SK-N-SH treated with all-trans-retinoic acid at 6 μM for 48 hours (cell line): ENCODE results near the gene SYNE1.

Source experiments
- ATAC-seq: fragments of 200-7000 bp; cut with Tn5 transposase; 3 replicates; pipeline ENCODE4 v1.9.1; 2020; ENCODE audit warnings: mild to moderate bottlenecking, moderate library complexity
- ARNTL ChIP-seq: fragments of 450-650 bp; formaldehyde crosslinking; IDR thresholded peaks from 2 replicates; pipeline ENCODE4 v1.5.0; 2020; ENCODE audit warnings: low read depth, mild to moderate bottlenecking, moderate library complexity, borderline replicate concordance
- BACH2 ChIP-seq: fragments of 250-450 bp; sonication (Bioruptor Pico); IDR thresholded peaks from 2 replicates; pipeline ENCODE4 v1.9.0; 2021; ENCODE audit warnings: mild to moderate bottlenecking, borderline replicate concordance
- CSDC2 ChIP-seq: fragments of 250-450 bp; sonication (Bioruptor Pico); IDR thresholded peaks from 2 replicates; pipeline ENCODE4 v1.5.0; 2020; ENCODE audit warnings: mild to moderate bottlenecking, moderate library complexity
- CSRNP3 ChIP-seq: fragments of 250-450 bp; sonication (Bioruptor Pico); IDR thresholded peaks from 2 replicates; pipeline ENCODE4 v1.5.1; 2021; ENCODE audit warnings: mild to moderate bottlenecking, moderate library complexity
- ESRRG ChIP-seq: fragments of 250-450 bp; sonication (Bioruptor Pico); IDR thresholded peaks from 2 replicates; pipeline ENCODE4 v1.6.1; 2021; ENCODE audit warnings: mild to moderate bottlenecking
- GLIS3 ChIP-seq: fragments of 250-450 bp; sonication (Bioruptor Pico); IDR thresholded peaks from 2 replicates; pipeline ENCODE4 v1.5.0; 2020; ENCODE audit warnings: mild to moderate bottlenecking, moderate library complexity
- ISL1 ChIP-seq: fragments of 250-450 bp; sonication (Bioruptor Pico); IDR thresholded peaks from 2 replicates; pipeline ENCODE4 v2.1.2; 2022; ENCODE audit warnings: mild to moderate bottlenecking, moderate library complexity
- OSR1 ChIP-seq: fragments of 250-450 bp; sonication (Bioruptor Pico); IDR thresholded peaks from 2 replicates; pipeline ENCODE4 v1.8.0; 2022; ENCODE audit warnings: moderate library complexity, mild to moderate bottlenecking, inconsistent platforms
- PATZ1 ChIP-seq: fragments of 250-450 bp; sonication (Bioruptor Pico); IDR thresholded peaks from 2 replicates; pipeline ENCODE4 v1.8.0; 2020; ENCODE audit warnings: mild to moderate bottlenecking, moderate library complexity, borderline replicate concordance
- PPARA ChIP-seq: fragments of 250-450 bp; sonication (Bioruptor Pico); IDR thresholded peaks from 2 replicates; pipeline ENCODE4 v1.5.0; 2020; ENCODE audit warnings: mild to moderate bottlenecking, borderline replicate concordance
- RARB ChIP-seq: fragments of 250-450 bp; sonication (Bioruptor Pico); IDR thresholded peaks from 2 replicates; pipeline ENCODE4 v1.8.0; 2021; ENCODE audit warnings: mild to moderate bottlenecking, moderate library complexity
- SNAI2 ChIP-seq: fragments of 250-450 bp; sonication (Bioruptor Pico); IDR thresholded peaks from 2 replicates; pipeline ENCODE4 v1.5.0; 2020; ENCODE audit warnings: mild to moderate bottlenecking, moderate library complexity
- TCF4 ChIP-seq: fragments of 250-450 bp; sonication (Bioruptor Pico); IDR thresholded peaks from 2 replicates; pipeline ENCODE4 v1.8.0; 2021; ENCODE audit warnings: mild to moderate bottlenecking, moderate library complexity, borderline replicate concordance
- TOX ChIP-seq: fragments of 250-450 bp; sonication (Bioruptor Pico); IDR thresholded peaks from 2 replicates; pipeline ENCODE4 v1.8.0; 2021; ENCODE audit warnings: mild to moderate bottlenecking, moderate library complexity, borderline replicate concordance
- TSHZ2 ChIP-seq: fragments of 250-450 bp; sonication (Bioruptor Pico); IDR thresholded peaks from 2 replicates; pipeline ENCODE4 v1.5.0; 2020; ENCODE audit warnings: mild to moderate bottlenecking, moderate library complexity
- ZFP3 ChIP-seq: fragments of 250-450 bp; sonication (Bioruptor Pico); IDR thresholded peaks from 2 replicates; pipeline ENCODE4 v1.5.0; 2020; ENCODE audit warnings: mild to moderate bottlenecking, moderate library complexity
- ZFP30 ChIP-seq: fragments of 450-650 bp; formaldehyde crosslinking; IDR thresholded peaks from 2 replicates; pipeline ENCODE4 v1.5.0; 2022; ENCODE audit warnings: mild to moderate bottlenecking, moderate library complexity
- ZNF565 ChIP-seq: fragments of 450-650 bp; formaldehyde crosslinking; conservative IDR thresholded peaks from 2 replicates; pipeline ENCODE4 v1.5.0; 2020; ENCODE audit warnings: low read depth, mild to moderate bottlenecking, moderate library complexity
- ZNF8 ChIP-seq: fragments of 450-650 bp; formaldehyde crosslinking; IDR thresholded peaks from 2 replicates; pipeline ENCODE4 v1.5.0; 2020; ENCODE audit warnings: mild to moderate bottlenecking, moderate library complexity

SYNE1 gene

GRCh38 chr6:152341596-152341995, 295.6 kb downstream of the SYNE1 start:
- TF ChIP-seq TOX (no peak), PPARA (CRISPR knock-in tag) (no peak)
- ATAC-seq = no peak

GRCh38 chr6:152338335-152339125, 298.6 kb downstream of the SYNE1 start:
- TF ChIP-seq CSDC2 (CRISPR knock-in tag) (no peak), BACH2 (no peak), PPARA (CRISPR knock-in tag) (no peak), ISL1 (CRISPR knock-in tag) (no peak), ZFP3 (CRISPR knock-in tag) (no peak), GLIS3 (no peak), SNAI2 (CRISPR knock-in tag) (no peak), ARNTL (no peak), TSHZ2 (CRISPR knock-in tag) (no peak), ZNF565 (CRISPR knock-in tag) (no peak), ESRRG (CRISPR knock-in tag) (no peak), TOX (no peak), OSR1 (CRISPR knock-in tag) (no peak), PATZ1 (CRISPR knock-in tag) (no peak), ZFP30 (CRISPR knock-in tag) (no peak), CSRNP3 (CRISPR knock-in tag) (no peak)
- peak; percentile 94 for ATAC-seq

GRCh38 chr6:152334555-152334954, 302.6 kb downstream of the SYNE1 start:
- TF ChIP-seq BACH2 (no peak), ZNF565 (CRISPR knock-in tag) (no peak), ESRRG (CRISPR knock-in tag) (no peak), GLIS3 (no peak), ZFP30 (CRISPR knock-in tag) (no peak), CSRNP3 (CRISPR knock-in tag) (no peak)
- ATAC-seq = no peak

GRCh38 chr6:152330961-152331360, 306.2 kb downstream of the SYNE1 start:
- ATAC-seq = no peak
- no peak for TF ChIP-seq PPARA (CRISPR knock-in tag)
- no peak for TF ChIP-seq TOX
- TF ChIP-seq RARB (CRISPR knock-in tag) = no peak
- no peak for TF ChIP-seq ISL1 (CRISPR knock-in tag)
- no peak for TF ChIP-seq GLIS3
- no peak for TF ChIP-seq ESRRG (CRISPR knock-in tag)
- TF ChIP-seq CSRNP3 (CRISPR knock-in tag) = no peak
- no peak for TF ChIP-seq ZNF8
- TF ChIP-seq ZFP30 (CRISPR knock-in tag) = no peak
- TF ChIP-seq ZFP3 (CRISPR knock-in tag) = no peak
- TF ChIP-seq PATZ1 (CRISPR knock-in tag) = no peak
- TF ChIP-seq CSDC2 (CRISPR knock-in tag) = no peak
- no peak for TF ChIP-seq TCF4
- no peak for TF ChIP-seq ARNTL
- TF ChIP-seq ZNF565 (CRISPR knock-in tag) = no peak
